ENCODE data around the gene NLRP5.
"Not testable (repeated sequence)": the region's sequence is repeated elsewhere in the genome, so short reads cannot be mapped to it uniquely, and the experiment has no call there.

NLRP5 gene

GRCh38 chr19:56076498-56076897 lies 89.9 kb downstream of the NLRP5 start:
- DNase-seq (ENCODE audit: low read depth), result no peak

- DNase-seq (ENCODE audit: low read depth), result no peak
Measured at GRCh38 chr19:56079609-56080008, 93.0 kb downstream of the NLRP5 start.

GRCh38 chr19:56080669-56081401 lies 94.3 kb downstream of the NLRP5 start:
- peak; percentile 17 for DNase-seq (ENCODE audit: low read depth)

GRCh38 chr19:56083668-56084067 lies 97.1 kb downstream of the NLRP5 start:
- no peak for DNase-seq (ENCODE audit: low read depth)

- DNase-seq (ENCODE audit: low read depth), result no peak
Measured at GRCh38 chr19:56084835-56085536, 98.4 kb downstream of the NLRP5 start.

- no peak for DNase-seq (ENCODE audit: low read depth)
Measured at GRCh38 chr19:56085571-56086275, 99.1 kb downstream of the NLRP5 start.

GRCh38 chr19:56086671-56087430 lies 100.3 kb downstream of the NLRP5 start:
- no peak for DNase-seq (ENCODE audit: low read depth)

- DNase-seq (ENCODE audit: low read depth), result no peak
Measured at GRCh38 chr19:56087647-56088496, 101.3 kb downstream of the NLRP5 start.

GRCh38 chr19:56088497-56089215 lies 102.1 kb downstream of the NLRP5 start:
- DNase-seq (ENCODE audit: low read depth), result no peak

GRCh38 chr19:56089344-56089743 lies 102.8 kb downstream of the NLRP5 start:
- no peak for DNase-seq (ENCODE audit: low read depth)

- no peak for DNase-seq (ENCODE audit: low read depth)
Measured at GRCh38 chr19:56091066-56091490, 104.5 kb downstream of the NLRP5 start.

GRCh38 chr19:56091751-56092546 lies 105.4 kb downstream of the NLRP5 start:
- DNase-seq (ENCODE audit: low read depth), result no peak

- no peak for DNase-seq (ENCODE audit: low read depth)
Measured at GRCh38 chr19:56092685-56093631, 106.4 kb downstream of the NLRP5 start.

GRCh38 chr19:56094449-56094848 lies 107.9 kb downstream of the NLRP5 start:
- DNase-seq (ENCODE audit: low read depth), result no peak

GRCh38 chr19:56096665-56097064 lies 110.1 kb downstream of the NLRP5 start:
- DNase-seq (ENCODE audit: low read depth), result no peak

GRCh38 chr19:56097306-56097705 lies 110.7 kb downstream of the NLRP5 start:
- DNase-seq (ENCODE audit: low read depth), result no peak

- DNase-seq (ENCODE audit: low read depth), result no peak
Measured at GRCh38 chr19:56097776-56098175, 111.2 kb downstream of the NLRP5 start.

- DNase-seq (ENCODE audit: low read depth), result not testable (repeated sequence)
Measured at GRCh38 chr19:56098237-56098636, 111.7 kb downstream of the NLRP5 start.
